Activated naive CD4-positive, alpha-beta T cell treated with anti-CD3 and anti-CD28 coated beads for 36 hours (primary cell): ENCODE data around the gene RRP1. TPM values are rescaled to one million over a fixed set of nuclear protein-coding genes. Genes with fewer than 3 reads are reported as not detected.
"Not testable (repeated sequence)": the region's sequence is repeated elsewhere in the genome, so short reads cannot be mapped to it uniquely, and the experiment has no call there.

ENCODE experiments used
- CTCF ChIA-PET: fragments of 350-600 bp; sonication (Branson Sonifier 250); formaldehyde crosslinking; loops from one replicate; lab custom pipeline; 2021; ENCODE audit warnings: antibody characterized with exemption; lab: Charles Lee
- DNase-seq: peaks from one replicate; pipeline ENCODE4 v3.0.0-alpha.2; 2020
- H3K27ac Mint-ChIP-seq: one replicate; pipeline ENCODE4 v1.8.0; 2021; ENCODE audit warnings: mild to moderate bottlenecking, mixed read lengths
- H3K27me3 Mint-ChIP-seq: one replicate; pipeline ENCODE4 v1.8.0; 2021; ENCODE audit warnings: low read depth, mixed read lengths
- H3K36me3 Mint-ChIP-seq: one replicate; pipeline ENCODE4 v1.8.0; 2021; ENCODE audit warnings: low read depth, mixed read lengths
- H3K4me1 Mint-ChIP-seq: one replicate; pipeline ENCODE4 v1.8.0; 2021; ENCODE audit warnings: low read depth, mixed read lengths
- H3K4me3 Mint-ChIP-seq: one replicate; pipeline ENCODE4 v1.8.0; 2021; ENCODE audit warnings: mild to moderate bottlenecking, moderate library complexity, mixed read lengths
- H3K9me3 Mint-ChIP-seq: one replicate; pipeline ENCODE4 v1.8.0; 2021; ENCODE audit warnings: mixed read lengths
- intact Hi-C: fragments of 100-400 bp; cut with micrococcal nuclease; formaldehyde crosslinking; loops from one replicate; pipeline ENCODE4 v1.15.1; 2023
- total RNA-seq, 2 experiments: library from RNA; stranded (reverse); gene quantifications; one replicate each; pipeline ENCODE4 v1.2.3, GENCODE V29; 2021

RRP1 gene
- total RNA-seq, 2 experiments from 2014 or later = 33.6 to 35.5 TPM

GRCh38 chr21:43829575-43830119 is 40.3 kb downstream of the RRP1 start:
- Mint-ChIP-seq H3K36me3 (no peaks in the 10 kb centered on the region), H3K4me3 (no peak overlapping the region), H3K9me3 (no peaks in the 10 kb centered on the region), H3K27ac (no peak overlapping the region), H3K27me3 (peaks cover 8% of the 10 kb centered on the region), H3K4me1 (no peaks in the 10 kb centered on the region)
- CTCF ChIA-PET = no interaction called here
- no peak for DNase-seq
- intact Hi-C loops = no loop called here

GRCh38 chr21:43832158-43832550 is 42.8 kb downstream of the RRP1 start:
- Mint-ChIP-seq H3K4me3 (no peak overlapping the region), H3K27ac (no peak overlapping the region), H3K36me3 (no peaks in the 10 kb centered on the region), H3K9me3 (no peaks in the 10 kb centered on the region), H3K4me1 (no peaks in the 10 kb centered on the region), H3K27me3 (peaks cover 30% of the 10 kb centered on the region)
- DNase-seq = no peak
- intact Hi-C loops = no loop called here
- CTCF ChIA-PET = no interaction called here

- no peak overlapping the region for H3K27ac Mint-ChIP-seq
- no peak for DNase-seq
- CTCF ChIA-PET = no interaction called here
These were observed 43.3 kb downstream of the RRP1 start for GRCh38 chr21:43832648-43833047.

GRCh38 chr21:43834146-43834905 is 44.9 kb downstream of the RRP1 start:
- CTCF ChIA-PET = interaction anchor here (0.7 kb wide), 1 partner anchor 10 kb away, joined by 5 read pairs; no protein-coding TSS in a partner anchor
- no peaks in the 10 kb centered on the region for H3K36me3 Mint-ChIP-seq

More at GRCh38 chr21:43832648-43833047, 43.3 kb downstream of the RRP1 start:
- H3K27me3 Mint-ChIP-seq = peaks cover 34% of the 10 kb centered on the region
- no peak overlapping the region for H3K4me3 Mint-ChIP-seq
- no peaks in the 10 kb centered on the region for H3K36me3 Mint-ChIP-seq
- no peaks in the 10 kb centered on the region for H3K9me3 Mint-ChIP-seq
- no peaks in the 10 kb centered on the region for H3K4me1 Mint-ChIP-seq
- intact Hi-C loops = no loop called here

GRCh38 chr21:43835050-43835449 is 45.7 kb downstream of the RRP1 start:
- Mint-ChIP-seq H3K27me3 (peaks cover 34% of the 10 kb centered on the region), H3K4me1 (no peaks in the 10 kb centered on the region), H3K4me3 (no peak overlapping the region), H3K36me3 (no peaks in the 10 kb centered on the region), H3K27ac (no peak overlapping the region), H3K9me3 (no peaks in the 10 kb centered on the region)
- DNase-seq = no peak
- intact Hi-C loops = no loop called here
- CTCF ChIA-PET = interaction anchor here (0.7 kb wide), 1 partner anchor 9 kb away, joined by 5 read pairs; no protein-coding TSS in a partner anchor

More at GRCh38 chr21:43834146-43834905, 44.9 kb downstream of the RRP1 start:
- H3K27ac Mint-ChIP-seq = no peak overlapping the region
- H3K9me3 Mint-ChIP-seq = no peaks in the 10 kb centered on the region
- no peak for DNase-seq
- H3K27me3 Mint-ChIP-seq = peaks cover 34% of the 10 kb centered on the region
- H3K4me3 Mint-ChIP-seq = no peak overlapping the region
- intact Hi-C loops = no loop called here
- H3K4me1 Mint-ChIP-seq = no peaks in the 10 kb centered on the region

- Mint-ChIP-seq H3K27me3 (peaks cover 34% of the 10 kb centered on the region), H3K4me1 (no peaks in the 10 kb centered on the region), H3K36me3 (no peaks in the 10 kb centered on the region), H3K9me3 (no peaks in the 10 kb centered on the region), H3K27ac (no peak overlapping the region), H3K4me3 (no peak overlapping the region)
- intact Hi-C loops = no loop called here
- CTCF ChIA-PET = no interaction called here
- no peak for DNase-seq
These were observed 46.5 kb downstream of the RRP1 start for GRCh38 chr21:43835861-43836260.

- H3K27me3 Mint-ChIP-seq = peaks cover 34% of the 10 kb centered on the region
- H3K9me3 Mint-ChIP-seq = no peaks in the 10 kb centered on the region
- no peak overlapping the region for H3K4me3 Mint-ChIP-seq
- intact Hi-C loops = no loop called here
- no peaks in the 10 kb centered on the region for H3K4me1 Mint-ChIP-seq
- CTCF ChIA-PET = interaction anchor here (1.0 kb wide), 1 partner anchor 10 kb away, joined by 3 read pairs; no protein-coding TSS in a partner anchor
- no peak for DNase-seq
- H3K36me3 Mint-ChIP-seq = no peaks in the 10 kb centered on the region
- H3K27ac Mint-ChIP-seq = no peak overlapping the region
These were observed 47.2 kb downstream of the RRP1 start for GRCh38 chr21:43836616-43837015.

GRCh38 chr21:43840259-43840658 is 50.9 kb downstream of the RRP1 start:
- Mint-ChIP-seq H3K36me3 (no peaks in the 10 kb centered on the region), H3K4me3 (no peak overlapping the region), H3K27ac (no peak overlapping the region), H3K4me1 (peaks cover 11% of the 10 kb centered on the region), H3K27me3 (peaks cover 19% of the 10 kb centered on the region), H3K9me3 (no peaks in the 10 kb centered on the region)
- intact Hi-C loops = no loop called here
- DNase-seq = no peak
- CTCF ChIA-PET = no interaction called here

- H3K27ac Mint-ChIP-seq = peak overlapping the region; percentile 68
- peaks cover 11% of the 10 kb centered on the region for H3K4me1 Mint-ChIP-seq
- DNase-seq = no peak
- no peaks in the 10 kb centered on the region for H3K36me3 Mint-ChIP-seq
- H3K4me3 Mint-ChIP-seq = peak overlapping the region; percentile 23
- CTCF ChIA-PET = interaction anchor here (0.6 to 1.8 kb wide), 4 partner anchors 34 to 136 kb away, joined by 3 to 8 read pairs (median 4); no protein-coding TSS in a partner anchor
- H3K27me3 Mint-ChIP-seq = no peaks in the 10 kb centered on the region
- H3K9me3 Mint-ChIP-seq = no peaks in the 10 kb centered on the region
- intact Hi-C loops = no loop called here
These were observed 53.4 kb downstream of the RRP1 start for GRCh38 chr21:43842742-43843141.

- peaks cover 11% of the 10 kb centered on the region for H3K4me1 Mint-ChIP-seq
- H3K27ac Mint-ChIP-seq, DNase-seq, H3K36me3 Mint-ChIP-seq, H3K9me3 Mint-ChIP-seq, intact Hi-C loops, H3K27me3 Mint-ChIP-seq, CTCF ChIA-PET, H3K4me3 Mint-ChIP-seq: not testable (repeated sequence)
These were observed 55.5 kb downstream of the RRP1 start for GRCh38 chr21:43844906-43845305.

GRCh38 chr21:43845386-43845785 is 56.0 kb downstream of the RRP1 start:
- intact Hi-C loops = no loop called here
- DNase-seq = no peak
- no peak overlapping the region for H3K4me3 Mint-ChIP-seq
- CTCF ChIA-PET = no interaction called here
- no peaks in the 10 kb centered on the region for H3K9me3 Mint-ChIP-seq
- no peak overlapping the region for H3K27ac Mint-ChIP-seq
- H3K4me1 Mint-ChIP-seq = peaks cover 11% of the 10 kb centered on the region
- H3K27me3 Mint-ChIP-seq = no peaks in the 10 kb centered on the region
- H3K36me3 Mint-ChIP-seq = no peaks in the 10 kb centered on the region

GRCh38 chr21:43846430-43846829 is 57.1 kb downstream of the RRP1 start:
- no peak for DNase-seq

More at GRCh38 chr21:43846430-43846829, 57.1 kb downstream of the RRP1 start:
- Mint-ChIP-seq H3K27ac (no peak overlapping the region), H3K27me3 (no peaks in the 10 kb centered on the region), H3K4me3 (no peak overlapping the region), H3K36me3 (no peaks in the 10 kb centered on the region), H3K9me3 (no peaks in the 10 kb centered on the region), H3K4me1 (peaks cover 11% of the 10 kb centered on the region)
- CTCF ChIA-PET = interaction anchor here (1.0 kb wide), 1 partner anchor 10 kb away, joined by 3 read pairs; no protein-coding TSS in a partner anchor
- intact Hi-C loops = no loop called here
